Activated CD4-positive, alpha-beta memory T cell treated with anti-CD3 and anti-CD28 coated beads for 36 hours (primary cell): Measurements from ENCODE around the gene CDV3. TPM values are rescaled to one million over a fixed set of nuclear protein-coding genes. Genes with fewer than 3 reads are reported as not detected.
"Not testable (repeated sequence)": the region's sequence is repeated elsewhere in the genome, so short reads cannot be mapped to it uniquely, and the experiment has no call there.

ENCODE experiments used
- CTCF ChIA-PET: fragments of 350-600 bp; sonication (Branson Sonifier 250); formaldehyde crosslinking; loops from one replicate; lab custom pipeline; 2021; ENCODE audit warnings: antibody characterized with exemption, inconsistent platforms; lab: Charles Lee
- POLR2A ChIA-PET: fragments of 350-600 bp; sonication (Branson Sonifier 250); formaldehyde crosslinking; loops from one replicate; lab custom pipeline; 2021; ENCODE audit warnings: antibody characterized with exemption; lab: Charles Lee
- DNase-seq: peaks from one replicate; pipeline ENCODE4 v3.0.0-alpha.2; 2020
- H3K27ac Mint-ChIP-seq: one replicate; pipeline ENCODE4 v1.8.0; 2021; ENCODE audit warnings: mixed read lengths
- H3K27me3 Mint-ChIP-seq: one replicate; pipeline ENCODE4 v1.8.0; 2021; ENCODE audit warnings: mixed read lengths
- H3K36me3 Mint-ChIP-seq: one replicate; pipeline ENCODE4 v1.8.0; 2021; ENCODE audit warnings: mixed read lengths
- H3K4me1 Mint-ChIP-seq: one replicate; pipeline ENCODE4 v1.8.0; 2021; ENCODE audit warnings: low read depth, mixed read lengths
- H3K4me3 Mint-ChIP-seq: one replicate; pipeline ENCODE4 v1.8.0; 2021; ENCODE audit warnings: mild to moderate bottlenecking, mixed read lengths
- H3K9me3 Mint-ChIP-seq: one replicate; pipeline ENCODE4 v1.8.0; 2021; ENCODE audit warnings: mixed read lengths
- intact Hi-C: fragments of 100-400 bp; cut with micrococcal nuclease; formaldehyde crosslinking; loops from one replicate; pipeline ENCODE4 v1.15.1; 2023
- total RNA-seq, 2 experiments: library from RNA; stranded (reverse); gene quantifications; one replicate each; pipeline ENCODE4 v1.2.3, GENCODE V29; 2021

The CDV3 gene
- total RNA-seq, 2 experiments from 2014 or later = 204 to 209 TPM

- H3K9me3 Mint-ChIP-seq = peaks cover 6% of the 10 kb centered on the region
- no peak overlapping the region for H3K4me3 Mint-ChIP-seq
- no peak for DNase-seq
- no peaks in the 10 kb centered on the region for H3K4me1 Mint-ChIP-seq
- intact Hi-C loops = no loop called here
- no peak overlapping the region for H3K27ac Mint-ChIP-seq
- peaks cover 2% of the 10 kb centered on the region for H3K36me3 Mint-ChIP-seq
- POLR2A ChIA-PET = no interaction called here
- CTCF ChIA-PET = no interaction called here
- H3K27me3 Mint-ChIP-seq = no peaks in the 10 kb centered on the region
Measured at GRCh38 chr3:133542871-133543270, 30.6 kb upstream of the CDV3 start.

- H3K4me1 Mint-ChIP-seq, H3K4me3 Mint-ChIP-seq, H3K36me3 Mint-ChIP-seq, POLR2A ChIA-PET, DNase-seq, H3K9me3 Mint-ChIP-seq, H3K27me3 Mint-ChIP-seq, CTCF ChIA-PET, intact Hi-C loops, H3K27ac Mint-ChIP-seq: not testable (repeated sequence)
Measured at GRCh38 chr3:133544983-133545382, 28.5 kb upstream of the CDV3 start.

GRCh38 chr3:133547432-133548041 lies 25.9 kb upstream of the CDV3 start:
- Mint-ChIP-seq H3K4me1 (no peaks in the 10 kb centered on the region), H3K4me3 (no peak overlapping the region), H3K36me3 (no peaks in the 10 kb centered on the region), H3K9me3 (no peaks in the 10 kb centered on the region), H3K27me3 (no peaks in the 10 kb centered on the region), H3K27ac (no peak overlapping the region)
- POLR2A ChIA-PET = no interaction called here
- intact Hi-C loops = no loop called here
- DNase-seq = no peak
- CTCF ChIA-PET = interaction anchor here (0.8 kb wide), 1 partner anchor 59 kb away, joined by 3 read pairs; no protein-coding TSS in a partner anchor

- ChIA-PET POLR2A (no interaction called here), CTCF (no interaction called here)
Measured at GRCh38 chr3:133548090-133548489, 25.4 kb upstream of the CDV3 start.

GRCh38 chr3:133549565-133549964 lies 23.9 kb upstream of the CDV3 start:
- Mint-ChIP-seq H3K27ac (no peak overlapping the region), H3K4me3 (no peak overlapping the region), H3K36me3 (no peaks in the 10 kb centered on the region), H3K27me3 (no peaks in the 10 kb centered on the region), H3K4me1 (no peaks in the 10 kb centered on the region), H3K9me3 (no peaks in the 10 kb centered on the region)
- intact Hi-C loops = no loop called here
- ChIA-PET CTCF (interaction anchor here (1.0 to 2.5 kb wide), 2 partner anchors 61 to 125 kb away, joined by 3 to 5 read pairs; no protein-coding TSS in a partner anchor), POLR2A (interaction anchor here (1.3 kb wide), 1 partner anchor 101 kb away, joined by 3 read pairs; no protein-coding TSS in a partner anchor)
- no peak for DNase-seq

More at GRCh38 chr3:133548090-133548489, 25.4 kb upstream of the CDV3 start:
- H3K4me3 Mint-ChIP-seq = no peak overlapping the region
- H3K4me1 Mint-ChIP-seq = no peaks in the 10 kb centered on the region
- no peaks in the 10 kb centered on the region for H3K9me3 Mint-ChIP-seq
- DNase-seq = no peak
- H3K27me3 Mint-ChIP-seq = no peaks in the 10 kb centered on the region
- H3K27ac Mint-ChIP-seq = no peak overlapping the region
- H3K36me3 Mint-ChIP-seq = no peaks in the 10 kb centered on the region
- intact Hi-C loops = no loop called here

GRCh38 chr3:133551589-133551988 lies 21.9 kb upstream of the CDV3 start:
- H3K4me1 Mint-ChIP-seq, intact Hi-C loops, DNase-seq, POLR2A ChIA-PET, H3K4me3 Mint-ChIP-seq, H3K9me3 Mint-ChIP-seq, H3K27ac Mint-ChIP-seq, H3K36me3 Mint-ChIP-seq, H3K27me3 Mint-ChIP-seq, CTCF ChIA-PET: not testable (repeated sequence)

GRCh38 chr3:133561679-133562078 lies 11.8 kb upstream of the CDV3 start:
- Mint-ChIP-seq H3K27me3 (no peaks in the 10 kb centered on the region), H3K27ac (no peak overlapping the region), H3K9me3 (no peaks in the 10 kb centered on the region), H3K4me3 (no peak overlapping the region), H3K36me3 (no peaks in the 10 kb centered on the region), H3K4me1 (no peaks in the 10 kb centered on the region)
- POLR2A ChIA-PET = no interaction called here
- CTCF ChIA-PET = interaction anchor here (1.3 kb wide), 1 partner anchor 138 kb away, joined by 3 read pairs; no protein-coding TSS in a partner anchor
- intact Hi-C loops = no loop called here
- no peak for DNase-seq

- DNase-seq = no peak
- intact Hi-C loops = no loop called here
- POLR2A ChIA-PET = no interaction called here
- H3K36me3 Mint-ChIP-seq = no peaks in the 10 kb centered on the region
- H3K9me3 Mint-ChIP-seq = no peaks in the 10 kb centered on the region
- no peaks in the 10 kb centered on the region for H3K27me3 Mint-ChIP-seq
- no peak overlapping the region for H3K27ac Mint-ChIP-seq
- CTCF ChIA-PET = interaction anchor here (1.3 kb wide), 1 partner anchor 138 kb away, joined by 3 read pairs; no protein-coding TSS in a partner anchor
- H3K4me3 Mint-ChIP-seq = no peak overlapping the region
- H3K4me1 Mint-ChIP-seq = no peaks in the 10 kb centered on the region
Measured at GRCh38 chr3:133562376-133562775, 11.1 kb upstream of the CDV3 start.

GRCh38 chr3:133563186-133563591 lies 10.3 kb upstream of the CDV3 start:
- POLR2A ChIA-PET = interaction anchor here (0.7 kb wide), 2 partner anchors 349 to 393 kb away, joined by 3 to 4 read pairs; no protein-coding TSS in a partner anchor
- H3K27me3 Mint-ChIP-seq = no peaks in the 10 kb centered on the region
- CTCF ChIA-PET = interaction anchor here (1.1 to 1.3 kb wide), 2 partner anchors 76 to 139 kb away, joined by 3 read pairs; no protein-coding TSS in a partner anchor
- H3K36me3 Mint-ChIP-seq = no peaks in the 10 kb centered on the region
- no peak overlapping the region for H3K4me3 Mint-ChIP-seq
- DNase-seq = no peak
- H3K27ac Mint-ChIP-seq = no peak overlapping the region
- no peaks in the 10 kb centered on the region for H3K9me3 Mint-ChIP-seq
- intact Hi-C loops = no loop called here
- no peaks in the 10 kb centered on the region for H3K4me1 Mint-ChIP-seq

GRCh38 chr3:133563816-133564215 lies 9.7 kb upstream of the CDV3 start:
- Mint-ChIP-seq H3K36me3 (no peaks in the 10 kb centered on the region), H3K4me1 (no peaks in the 10 kb centered on the region), H3K27me3 (no peaks in the 10 kb centered on the region), H3K4me3 (no peak overlapping the region), H3K27ac (no peak overlapping the region), H3K9me3 (no peaks in the 10 kb centered on the region)
- intact Hi-C loops = no loop called here
- CTCF ChIA-PET = interaction anchor here (1.1 kb wide), 1 partner anchor 76 kb away, joined by 3 read pairs; no protein-coding TSS in a partner anchor
- no peak for DNase-seq
- POLR2A ChIA-PET = interaction anchor here (0.7 to 1.9 kb wide), 2 partner anchors 9 to 348 kb away, joined by 4 to 5 read pairs; partner anchors contain the start of gene CDV3

- H3K4me3 Mint-ChIP-seq = no peak overlapping the region
- POLR2A ChIA-PET = no interaction called here
- H3K27me3 Mint-ChIP-seq = no peaks in the 10 kb centered on the region
- no peak for DNase-seq
- intact Hi-C loops = no loop called here
- H3K4me1 Mint-ChIP-seq = peaks cover 23% of the 10 kb centered on the region
- CTCF ChIA-PET = interaction anchor here (0.8 to 1.6 kb wide), 2 partner anchors 10 kb away, joined by 3 to 5 read pairs; no protein-coding TSS in a partner anchor
- no peaks in the 10 kb centered on the region for H3K36me3 Mint-ChIP-seq
- H3K9me3 Mint-ChIP-seq = no peaks in the 10 kb centered on the region
- no peak overlapping the region for H3K27ac Mint-ChIP-seq
Measured at GRCh38 chr3:133568294-133569014, 5.0 kb upstream of the CDV3 start.
